M059J (cell line): ENCODE data around the gene CRTC1. TPM values are rescaled to one million over a fixed set of nuclear protein-coding genes. Genes with fewer than 3 reads are reported as not detected.
"Not testable (repeated sequence)": the region's sequence is repeated elsewhere in the genome, so short reads cannot be mapped to it uniquely, and the experiment has no call there.

Source experiments
- DNase-seq: peaks from one replicate; pipeline ENCODE4 v3.0.0-alpha.2; 2012; ENCODE audit warnings: low read depth
- total RNA-seq: library from RNA; depleted of rRNA; stranded (reverse); fragments of >200 nt; shearing (Covaris generic); gene quantifications from 2 replicates; pipeline ENCODE4 v1.2.3, GENCODE V29; 2014

CRTC1 gene
- total RNA-seq, 1 experiment from 2014 or later = 2.8 TPM

DNA sequence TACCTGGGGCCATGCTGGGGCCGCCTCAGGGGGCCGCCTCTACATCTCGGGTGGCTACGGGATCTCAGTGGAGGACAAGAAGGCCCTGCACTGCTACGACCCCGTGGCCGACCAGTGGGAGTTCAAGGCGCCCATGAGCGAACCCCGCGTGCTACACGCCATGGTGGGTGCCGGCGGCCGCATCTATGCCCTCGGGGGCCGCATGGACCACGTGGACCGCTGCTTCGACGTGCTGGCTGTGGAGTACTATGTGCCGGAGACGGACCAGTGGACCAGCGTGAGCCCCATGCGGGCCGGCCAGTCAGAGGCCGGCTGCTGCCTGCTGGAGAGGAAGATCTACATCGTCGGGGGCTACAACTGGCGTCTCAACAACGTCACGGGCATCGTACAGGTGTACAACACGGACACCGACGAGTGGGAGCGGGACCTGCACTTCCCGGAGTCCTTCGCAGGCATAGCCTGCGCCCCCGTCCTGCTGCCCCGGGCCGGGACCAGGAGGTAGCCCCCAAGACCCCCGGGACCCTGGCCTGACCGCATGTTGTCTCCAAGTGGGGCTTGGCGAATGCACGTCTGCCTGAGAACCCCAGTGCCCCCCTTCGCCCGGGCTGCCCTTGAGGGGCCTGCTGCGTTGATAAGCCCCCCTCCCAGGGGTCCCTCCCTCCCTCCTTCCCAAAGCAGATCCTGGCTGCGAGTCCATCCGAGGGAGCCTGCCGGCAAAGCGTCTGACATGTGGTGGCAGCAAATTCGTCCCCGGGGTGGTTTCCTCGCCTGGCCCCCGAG is 14.5 kb upstream of the CRTC1 start:
- DNase-seq = no peak

DNA sequence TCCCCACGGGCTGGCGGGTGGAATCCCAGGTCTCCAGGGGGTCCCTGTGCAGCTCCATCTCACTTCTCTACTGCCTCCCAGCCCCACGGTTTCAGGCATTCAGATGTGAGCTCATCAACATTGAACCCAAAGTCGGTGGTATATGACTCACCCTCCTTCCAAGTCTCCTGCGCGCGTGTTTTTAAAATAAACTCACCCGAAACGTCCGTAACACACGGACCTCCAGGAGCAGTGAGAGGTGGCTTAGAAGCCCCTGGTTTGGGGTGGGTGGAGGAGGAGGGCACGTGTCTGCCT is 14.0 kb upstream of the CRTC1 start:
- DNase-seq = no peak

DNA sequence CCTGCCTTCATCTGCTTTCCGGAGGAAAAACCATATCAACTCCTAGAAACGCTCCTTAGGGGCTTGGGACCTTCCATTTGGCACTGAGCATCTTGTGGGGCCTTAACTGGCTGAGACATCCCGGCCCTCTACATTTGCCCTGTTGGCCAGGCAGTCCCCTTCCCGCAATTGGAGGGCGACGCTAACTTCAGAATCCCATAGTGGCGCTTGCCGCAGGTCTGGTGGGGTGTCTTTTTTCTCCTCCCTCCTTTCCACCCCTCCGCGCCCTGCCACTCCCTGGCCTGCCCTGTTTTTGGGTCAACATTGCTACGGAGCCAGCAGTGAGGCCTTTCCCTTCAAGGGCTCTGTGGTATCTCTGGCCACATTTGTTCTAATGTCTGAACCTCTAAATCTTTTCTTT is 13.6 kb upstream of the CRTC1 start:
- DNase-seq = no peak

DNA sequence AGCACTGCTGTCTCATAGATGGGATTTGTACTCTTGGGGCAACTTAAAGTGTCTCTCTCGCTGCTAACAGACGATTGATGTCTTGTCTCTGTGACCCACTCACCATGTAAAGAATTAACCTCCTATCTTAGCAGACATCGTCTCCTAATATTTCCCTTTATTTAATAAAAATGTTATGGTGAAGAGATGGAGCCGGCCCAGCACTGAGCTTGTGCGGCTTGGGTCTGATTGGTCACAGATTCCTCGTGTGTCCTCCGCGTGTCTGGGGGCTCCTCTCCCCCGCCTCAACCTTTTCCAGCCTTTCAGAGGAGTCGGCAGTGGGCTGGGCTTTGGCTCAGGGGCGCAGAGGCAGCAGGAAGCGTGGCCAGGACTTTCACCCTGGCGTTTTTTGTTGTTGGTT is 13.2 kb upstream of the CRTC1 start:
- DNase-seq = no peak

DNA sequence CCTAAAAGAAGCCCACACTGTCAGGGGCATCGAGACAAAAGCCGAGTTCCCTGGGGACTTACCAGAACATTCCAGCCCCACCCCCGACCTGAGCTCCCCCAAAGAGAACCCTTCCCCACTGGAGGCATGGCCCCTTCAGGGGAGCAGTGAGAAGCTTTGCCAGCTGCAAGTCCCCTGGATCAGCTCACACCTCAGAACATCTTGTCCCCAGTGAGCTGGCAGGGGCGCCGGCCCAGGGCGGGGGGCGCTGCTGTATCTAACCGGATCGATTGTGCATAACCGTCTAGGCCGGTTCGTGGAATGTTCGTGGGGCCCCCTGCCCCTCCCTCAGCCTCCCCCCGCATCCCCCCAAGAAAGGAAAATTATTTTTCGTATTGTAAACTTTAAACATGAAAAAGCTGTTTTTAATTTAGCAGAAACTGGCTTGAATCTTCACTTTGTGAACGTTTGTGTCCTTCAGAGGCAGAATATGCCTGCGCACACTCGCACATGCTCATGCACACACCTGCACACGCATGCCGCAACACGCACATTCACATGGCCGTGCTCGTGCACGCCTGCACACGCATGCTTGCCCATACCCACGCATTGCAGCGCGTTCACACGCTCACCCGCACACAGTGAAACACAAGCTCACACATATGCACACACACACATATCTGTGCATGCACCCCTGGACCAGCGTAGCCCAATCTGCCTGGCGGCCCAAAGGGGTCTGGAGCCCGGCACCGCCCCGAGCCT is 12.0 kb upstream of the CRTC1 start:
- DNase-seq = no peak

DNA sequence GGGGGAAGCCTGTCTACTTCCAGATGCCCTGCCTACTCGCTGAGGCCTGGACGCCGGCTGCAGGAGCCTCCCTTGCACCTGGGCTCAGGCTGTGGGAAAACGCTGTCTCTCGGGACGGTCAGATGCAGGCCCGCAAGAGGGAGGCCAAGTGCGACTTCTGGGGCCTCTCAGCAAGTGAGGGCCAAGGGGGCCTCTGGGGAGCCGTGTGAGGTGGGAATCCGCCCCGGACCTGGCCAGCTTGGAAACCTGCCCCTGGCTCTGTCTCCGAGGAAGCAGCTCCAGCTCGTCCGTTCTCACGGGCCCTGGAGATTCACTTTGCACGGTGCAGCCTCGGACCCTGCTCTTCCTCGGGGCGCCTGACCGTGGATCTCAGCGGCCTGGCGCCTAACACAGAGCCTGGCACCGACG is 11.4 kb upstream of the CRTC1 start:
- DNase-seq = no peak

DNA sequence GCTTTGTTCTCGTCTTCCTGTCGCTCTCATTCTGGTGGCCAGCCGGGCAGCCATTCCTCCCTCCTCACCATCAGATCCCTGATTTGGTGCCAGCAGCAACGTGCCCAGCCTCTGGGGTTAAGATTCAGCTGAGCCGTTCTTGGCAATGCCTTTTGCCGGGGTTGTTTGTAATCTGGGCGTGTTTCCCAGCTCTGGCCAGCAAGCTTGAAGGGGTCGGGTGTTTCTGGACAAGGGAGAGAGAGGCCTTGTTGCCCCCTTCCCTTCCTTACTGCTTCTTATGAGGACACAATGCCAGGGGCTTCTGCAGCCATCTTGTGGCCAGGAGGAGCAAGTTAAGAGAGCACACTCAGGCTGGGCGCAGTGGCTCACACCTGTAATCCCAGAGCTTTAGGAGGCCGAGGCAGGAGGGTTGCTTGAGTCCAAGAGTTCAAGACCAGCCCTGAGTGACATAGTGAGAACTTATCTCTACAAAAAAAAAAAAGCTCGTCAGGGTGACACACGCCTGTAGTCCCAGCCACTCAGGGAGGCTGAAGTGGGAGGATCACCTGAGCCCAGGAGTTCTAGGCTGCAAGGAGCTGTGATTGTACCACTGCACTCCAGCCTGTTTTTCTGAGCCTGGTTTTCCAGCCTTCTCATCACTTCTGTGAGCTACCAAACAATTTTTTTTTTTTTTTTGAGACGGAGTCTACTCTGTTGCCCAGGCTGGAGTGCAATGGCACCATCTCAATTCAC is 10.7 kb upstream of the CRTC1 start:
- peak; percentile 20 for DNase-seq

DNA sequence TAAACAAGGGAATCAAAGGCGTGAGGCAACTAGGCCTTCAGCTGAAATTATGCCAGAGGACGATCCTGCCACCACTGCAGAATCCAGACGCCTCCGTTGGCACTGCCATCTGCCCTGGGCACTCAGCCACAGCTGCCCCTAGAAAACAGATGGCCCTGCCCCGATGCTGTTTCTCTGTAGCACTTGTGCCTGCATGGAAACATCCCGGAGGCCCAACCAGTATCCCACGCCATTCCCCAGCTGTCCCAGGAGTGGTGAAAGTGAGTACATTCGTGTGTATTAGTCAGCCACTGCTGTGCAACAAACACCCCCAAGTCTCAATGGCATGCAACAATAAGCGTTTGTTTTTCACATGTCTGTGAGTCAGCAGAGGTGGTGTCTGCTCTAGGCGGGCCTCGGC is 8.9 kb upstream of the CRTC1 start:
- DNase-seq = no peak

DNA sequence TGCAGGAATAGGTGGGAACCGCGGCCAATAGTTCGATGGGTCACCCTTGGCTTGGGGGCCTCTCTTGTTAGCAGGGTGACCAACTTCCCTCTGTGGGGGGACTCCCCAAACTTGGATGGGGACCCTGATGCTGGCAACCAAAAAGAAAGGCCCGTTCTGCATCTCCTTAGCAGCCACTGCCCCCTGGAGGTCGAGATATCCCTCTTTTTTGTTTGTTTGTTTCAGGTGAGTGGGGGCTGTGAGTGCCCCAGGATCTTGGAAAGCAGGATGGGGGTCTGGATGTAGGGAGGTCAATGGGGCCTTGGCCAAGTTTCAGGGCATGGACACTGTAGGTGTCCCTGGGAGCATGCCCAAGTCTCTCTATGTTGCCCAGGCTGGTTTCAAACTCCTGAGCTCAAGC is 7.7 kb upstream of the CRTC1 start:
- no peak for DNase-seq

DNA sequence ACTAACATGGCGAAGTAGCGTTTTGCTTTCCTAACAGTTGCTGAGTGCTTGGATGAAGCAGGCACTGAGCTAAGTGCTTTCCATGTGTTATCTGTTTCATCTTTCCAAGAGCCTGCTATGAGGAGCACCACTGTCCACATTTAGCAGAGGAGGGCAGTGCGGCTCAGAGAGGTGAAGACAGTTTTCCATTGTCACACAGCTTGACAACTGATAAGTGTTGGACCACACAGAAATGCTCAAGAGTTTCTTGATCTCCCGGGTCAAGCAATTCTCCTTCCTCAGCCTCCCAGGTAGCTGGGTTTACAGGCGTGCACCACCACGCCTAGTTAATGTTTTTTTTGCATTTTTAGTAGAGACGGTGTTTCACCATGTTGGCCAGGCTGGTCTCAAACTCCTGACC is 6.8 kb upstream of the CRTC1 start:
- no peak for DNase-seq

DNA sequence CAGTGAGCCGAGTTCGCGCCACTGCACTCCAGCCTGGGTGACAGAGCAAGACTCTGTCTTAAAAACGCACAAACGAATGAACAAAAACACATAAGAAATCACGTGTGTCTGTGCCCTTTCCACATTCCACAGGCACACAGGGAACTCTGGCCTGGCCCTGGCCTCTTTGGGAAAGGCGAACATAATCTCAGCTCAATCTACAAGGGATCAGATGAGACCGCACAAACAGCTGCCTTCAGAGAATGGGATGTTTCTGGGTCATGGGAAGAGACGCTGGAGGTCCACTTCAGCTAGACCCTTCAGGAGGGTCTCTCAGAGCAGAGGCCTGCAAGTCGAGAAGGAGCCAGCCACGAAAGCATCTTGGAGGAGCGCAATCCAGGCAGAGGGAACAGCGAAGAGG is 6.3 kb upstream of the CRTC1 start:
- DNase-seq = no peak

DNA sequence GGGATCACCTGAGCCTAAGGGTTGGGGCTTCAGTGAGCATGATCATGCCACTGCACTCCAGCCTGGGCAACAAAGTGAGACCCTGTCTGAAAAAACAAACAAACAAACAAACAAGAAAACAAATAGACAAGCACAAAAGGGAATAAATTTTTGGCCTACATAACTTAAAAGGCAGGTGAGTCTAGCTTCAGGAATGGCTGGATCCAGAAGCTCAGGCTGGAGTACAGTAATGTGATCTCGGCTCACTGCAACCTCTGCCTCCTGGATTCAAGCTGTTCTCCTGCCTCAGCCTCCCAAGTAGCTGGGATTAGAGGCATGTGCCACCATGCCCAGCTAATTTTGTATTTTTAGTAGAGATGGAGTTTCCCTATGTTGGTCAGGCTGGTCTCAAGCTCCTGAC is 3.3 kb upstream of the CRTC1 start:
- not testable (repeated sequence) for DNase-seq

DNA sequence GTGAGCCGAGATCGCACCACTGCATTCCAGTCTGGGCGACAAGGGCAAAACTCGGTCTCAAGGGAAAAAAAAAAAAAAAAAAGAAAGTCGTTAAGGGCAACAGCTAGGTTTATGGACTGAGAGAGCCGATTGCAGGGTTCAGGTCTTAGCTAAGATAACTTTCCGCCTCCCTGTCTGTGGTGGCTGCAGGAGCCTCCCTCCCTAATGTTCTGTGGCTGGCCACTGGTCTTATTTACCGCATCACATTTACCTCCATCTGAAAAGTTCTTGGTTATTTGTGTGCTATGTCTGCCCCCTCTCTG is 722 bp upstream of the CRTC1 start:
- peak; percentile 14 for DNase-seq

DNA sequence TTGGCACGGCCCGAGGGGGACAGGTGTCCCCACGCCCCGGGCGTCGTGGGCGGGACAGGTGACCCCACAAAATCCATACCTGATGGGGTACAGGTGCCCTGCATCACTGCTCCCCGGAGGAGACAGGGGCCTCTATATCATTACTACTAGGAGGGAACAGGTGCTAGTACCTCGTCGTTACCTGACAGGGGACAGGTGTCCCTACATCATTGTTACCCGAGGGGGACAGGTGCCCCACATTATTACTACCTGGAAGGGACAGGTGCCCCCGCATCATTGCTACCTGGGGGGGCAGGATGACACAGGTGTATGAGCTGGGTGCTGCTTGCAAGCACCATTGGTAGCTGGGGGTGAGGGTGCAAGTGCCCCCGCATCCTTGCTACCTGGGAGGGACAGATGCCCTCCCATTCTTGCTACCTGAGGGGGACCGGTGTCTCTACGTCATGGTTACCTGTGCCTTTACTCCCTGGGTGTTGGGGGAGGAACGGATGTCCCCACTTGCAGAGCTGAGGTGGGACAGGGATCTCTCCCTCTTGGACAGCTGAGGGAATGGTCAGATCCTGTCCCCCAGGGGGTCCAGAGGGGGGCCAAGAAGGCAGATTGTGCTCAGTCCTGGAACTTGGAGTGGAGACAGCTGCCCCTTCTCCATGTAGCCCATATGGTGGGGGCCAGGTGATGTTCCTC is 620 bp downstream of the CRTC1 start:
- no peak for DNase-seq

DNA sequence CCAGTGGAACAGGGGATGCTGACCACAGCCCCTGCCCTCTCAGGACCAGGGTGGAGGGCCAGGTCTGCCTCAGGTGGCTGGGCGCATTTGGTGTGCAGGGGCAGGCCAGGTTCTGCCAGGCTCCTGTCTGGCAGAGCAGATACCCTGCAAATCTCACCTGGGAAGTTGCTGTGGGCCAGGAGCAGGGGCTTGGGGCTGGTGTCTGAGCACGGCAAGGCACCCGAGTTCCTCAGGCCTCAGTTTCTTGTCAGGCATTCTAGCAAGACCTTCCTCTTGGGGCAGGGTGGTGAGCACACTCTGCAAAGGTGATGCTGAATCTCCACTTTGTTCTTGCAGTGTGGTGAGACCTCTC is 1.1 kb downstream of the CRTC1 start:
- DNase-seq = no peak

DNA sequence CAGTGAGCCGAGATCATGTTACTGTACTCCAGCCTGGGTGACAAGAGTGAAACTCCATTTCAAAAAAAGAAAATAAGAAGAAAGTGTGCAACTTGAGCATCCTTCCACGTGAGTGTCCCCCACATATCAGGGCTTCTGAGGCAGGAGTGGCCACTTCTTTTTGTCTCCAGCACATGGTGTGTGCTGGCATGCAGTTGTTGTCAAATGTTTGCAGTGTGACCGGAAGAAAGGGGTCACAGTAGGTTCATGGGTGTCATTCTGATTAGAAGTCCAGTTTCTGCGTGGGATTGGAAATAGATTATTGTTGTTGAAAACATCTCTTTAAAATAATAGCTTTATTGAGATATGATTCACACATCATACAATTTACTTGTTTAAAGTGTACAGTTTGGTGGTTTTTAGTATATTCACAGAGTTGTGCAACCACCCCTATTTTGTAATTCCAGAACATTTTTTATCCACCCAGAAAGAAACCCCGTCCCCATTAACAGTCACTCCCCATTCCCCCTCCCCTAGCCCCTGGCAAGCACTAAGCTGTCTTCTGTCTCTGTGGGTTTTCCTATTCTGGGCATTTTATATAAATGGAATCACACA is 2.2 kb downstream of the CRTC1 start:
- no peak for DNase-seq

DNA sequence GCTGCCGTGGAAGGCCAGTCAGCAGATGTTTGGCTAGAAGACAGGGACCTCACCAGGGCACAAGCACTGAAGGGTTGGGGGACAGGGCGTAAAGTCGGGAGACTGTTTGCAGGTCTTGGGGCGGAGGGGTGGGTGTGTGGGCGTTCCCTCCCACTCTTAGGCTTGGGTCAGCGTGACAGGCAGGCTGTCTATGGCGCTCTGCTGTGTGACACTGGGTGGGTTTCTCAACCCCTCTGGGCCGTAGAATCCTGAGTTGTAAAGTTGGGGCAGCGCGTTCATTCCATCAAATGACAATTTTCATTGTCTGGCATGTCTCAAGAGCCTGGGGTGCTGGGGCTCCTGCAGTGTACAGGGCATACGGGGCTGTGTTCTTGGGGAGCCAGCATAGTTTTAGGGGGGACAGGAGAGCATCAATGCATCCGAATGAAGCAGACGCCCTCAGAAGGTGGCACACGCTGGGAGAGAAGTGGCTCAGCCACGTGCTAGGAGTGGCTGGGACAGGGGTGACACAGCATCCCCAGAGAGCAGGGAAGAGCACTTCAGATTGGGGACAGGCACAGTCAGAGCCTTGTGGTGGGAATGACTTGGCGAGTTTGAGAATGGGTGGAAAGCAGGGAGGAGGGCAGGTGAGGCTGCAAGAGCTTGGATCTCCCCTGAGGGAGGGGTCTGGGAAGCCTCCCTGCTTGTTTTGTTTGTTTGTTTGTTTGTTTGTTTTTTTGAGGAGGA is 4.4 kb downstream of the CRTC1 start:
- no peak for DNase-seq

DNA sequence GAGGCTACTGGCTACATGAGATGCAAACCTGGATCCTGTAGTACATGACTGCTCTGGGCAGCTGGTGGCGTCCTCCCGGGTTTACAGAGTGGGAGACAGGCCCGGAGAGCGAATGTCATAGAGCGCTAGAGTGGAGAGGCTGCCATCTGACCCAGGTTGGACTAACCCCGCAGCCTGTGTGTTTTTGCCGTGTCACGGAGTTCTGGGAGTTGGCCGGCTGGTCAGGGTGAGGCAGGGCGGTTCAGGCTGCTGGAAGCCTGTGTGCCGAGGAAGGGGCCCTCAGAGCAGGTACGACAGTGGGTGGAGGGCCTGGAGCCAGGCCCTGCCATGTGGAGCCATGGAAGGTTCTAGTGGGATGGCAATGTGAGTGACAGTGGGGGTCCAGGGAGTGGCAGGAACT is 12.5 kb downstream of the CRTC1 start:
- DNase-seq = no peak

DNA sequence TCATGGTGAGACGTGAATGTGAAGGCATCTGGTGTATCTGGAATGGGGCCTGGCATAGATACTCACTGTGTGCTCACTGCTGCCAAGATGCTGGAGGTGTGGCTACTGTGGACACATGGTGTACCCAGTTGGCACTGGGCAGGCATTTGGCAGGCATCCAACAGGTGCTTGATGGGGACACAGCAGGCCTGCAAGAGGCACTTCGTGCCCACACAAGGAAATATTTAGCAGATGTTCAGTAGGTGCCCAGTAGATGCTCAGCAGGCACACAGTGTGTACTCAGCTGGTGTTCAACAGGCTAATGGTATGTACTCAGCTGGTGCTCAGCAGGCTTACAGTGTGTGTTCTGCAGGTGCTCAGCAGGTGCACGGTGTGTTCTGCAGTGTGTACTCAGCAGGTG is 14.2 kb downstream of the CRTC1 start:
- no peak for DNase-seq

DNA sequence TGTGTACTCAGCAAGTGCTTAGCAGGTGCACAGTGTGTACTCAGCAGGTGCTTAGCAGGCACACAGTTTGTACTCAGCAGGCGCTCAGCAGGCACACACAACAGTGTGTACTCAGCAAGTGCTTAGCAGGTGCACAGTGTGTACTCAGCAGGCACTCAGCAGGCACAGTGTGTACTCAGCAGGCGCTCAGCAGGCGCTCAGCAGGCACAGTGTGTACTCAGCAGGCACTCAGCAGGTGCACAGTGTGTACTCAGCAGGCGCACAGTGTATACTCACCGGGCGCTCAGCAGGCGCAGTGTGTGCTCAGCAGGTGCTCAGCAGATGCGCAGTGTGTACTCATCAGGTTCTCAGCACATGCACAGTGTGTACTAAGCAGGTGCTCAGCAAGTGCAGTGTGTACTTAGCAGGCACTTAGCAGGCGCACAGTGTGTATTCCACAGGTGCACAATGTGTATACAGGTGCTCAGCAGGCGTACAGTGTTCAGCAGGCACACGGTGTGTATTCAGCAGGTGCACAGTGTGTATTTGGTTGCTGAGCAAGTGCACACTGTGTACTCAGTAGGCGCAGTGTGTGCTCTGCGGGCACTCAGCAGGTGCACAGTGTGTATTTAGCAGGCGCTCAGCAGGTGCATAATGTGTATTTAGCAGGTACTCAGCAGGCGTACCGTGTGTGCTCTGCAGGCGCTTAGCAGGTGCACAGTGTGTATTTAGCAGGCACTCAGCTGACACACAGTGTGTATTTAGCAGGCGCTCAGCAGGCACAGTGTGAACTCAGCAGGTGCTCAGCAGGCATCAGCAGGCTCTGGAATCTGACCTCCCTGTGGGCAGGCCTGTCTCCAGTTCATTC is 15.1 kb downstream of the CRTC1 start:
- DNase-seq = no peak
